CD4-positive, alpha-beta T cell treated with Interleukin-4 for 4 hours (primary cell): ENCODE data around the gene CLEC2L.

Source experiments
- DNase-seq: peaks from one replicate; pipeline ENCODE4 v3.0.0-alpha.2; 2020

Gene CLEC2L

GRCh38 chr7:139523199-139523941, at the start of gene CLEC2L:
Gene CLEC2L (plus strand): TSS chr7:139523685. CDS start chr7:139523928, 243 bp downstream.
- DNase-seq = no peak

GRCh38 chr7:139476139-139476538, 47.3 kb upstream of the CLEC2L start:
- no peak for DNase-seq

DNA sequence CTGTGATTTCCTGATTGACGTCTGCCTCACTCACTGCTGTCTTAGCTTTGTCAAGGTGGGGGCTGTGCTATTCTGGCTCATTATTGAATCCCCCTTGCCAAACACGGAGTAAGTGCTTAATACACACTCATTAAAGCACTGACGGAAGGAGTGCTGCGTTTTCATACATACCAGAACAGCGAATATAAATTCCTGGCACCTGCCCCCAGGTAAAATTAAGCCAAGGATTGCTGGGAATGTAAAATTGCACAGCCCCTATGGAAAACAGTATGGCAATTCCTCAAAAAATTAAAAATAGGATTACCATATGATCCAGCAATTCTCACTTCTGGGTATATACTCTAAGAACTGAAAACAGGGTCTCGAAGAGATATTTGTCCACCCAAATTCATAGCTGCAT, 46.6 kb upstream of the CLEC2L start:
- no peak for DNase-seq

DNA sequence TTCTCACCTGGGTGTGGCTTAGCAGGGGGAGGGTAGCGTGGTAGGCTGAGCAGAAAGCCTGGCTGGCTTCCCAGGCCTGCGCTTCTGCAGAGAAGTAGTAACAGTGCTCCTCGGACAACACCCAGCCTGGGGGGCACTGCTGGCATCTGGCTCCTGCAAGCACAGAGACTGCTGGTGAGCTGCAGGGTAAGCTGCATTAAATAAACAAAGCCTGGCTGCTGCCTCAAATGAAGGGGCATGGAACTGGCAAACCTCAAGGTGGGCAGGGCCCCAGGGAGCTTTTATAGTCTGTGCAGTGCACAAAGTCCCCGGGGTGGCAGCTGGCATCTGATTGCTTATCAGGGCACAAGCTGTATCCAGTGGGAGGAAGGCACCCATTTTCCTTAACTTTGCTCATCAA, 43.9 kb upstream of the CLEC2L start:
- no peak for DNase-seq

DNA sequence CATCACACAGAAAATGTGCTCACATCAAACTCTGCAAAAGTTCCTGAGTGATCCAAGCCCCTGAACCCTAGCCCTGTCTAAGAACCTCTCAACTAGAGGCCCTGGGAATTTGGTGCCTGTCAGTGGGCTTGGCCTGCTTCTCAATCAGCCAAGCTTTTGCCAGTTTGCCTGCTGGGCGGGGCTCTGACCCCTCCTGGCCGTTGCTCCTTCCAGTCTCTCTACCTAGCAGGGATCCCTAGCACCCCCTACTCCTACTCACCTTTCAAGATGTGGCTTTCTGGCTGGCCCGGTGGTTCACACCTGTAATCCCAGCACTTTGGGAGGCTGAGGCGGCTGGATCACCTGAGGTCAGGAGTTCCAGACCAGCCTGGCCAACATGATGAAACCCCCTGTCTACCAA, 42.1 kb upstream of the CLEC2L start:
- no peak for DNase-seq

DNA sequence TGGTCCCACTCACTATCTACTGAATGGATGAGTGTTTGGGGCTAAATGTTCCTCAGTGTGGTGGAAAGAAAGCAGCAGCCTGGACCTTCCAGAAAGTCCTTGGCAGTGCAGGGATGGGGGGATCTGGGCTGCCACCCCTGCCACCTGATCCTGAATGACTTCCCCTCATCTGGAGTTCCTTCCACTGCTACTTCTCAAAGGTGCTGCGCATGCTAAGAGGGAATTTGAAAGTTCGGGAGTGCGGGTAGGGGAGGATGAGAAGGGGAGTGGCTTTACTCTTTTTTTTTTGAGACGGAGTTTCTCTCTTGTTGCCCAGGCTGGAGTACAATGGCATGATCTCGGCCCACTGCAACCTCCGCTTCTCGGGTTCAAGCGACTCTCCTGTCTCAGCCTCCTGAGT, 41.4 kb upstream of the CLEC2L start:
- DNase-seq = no peak

DNA sequence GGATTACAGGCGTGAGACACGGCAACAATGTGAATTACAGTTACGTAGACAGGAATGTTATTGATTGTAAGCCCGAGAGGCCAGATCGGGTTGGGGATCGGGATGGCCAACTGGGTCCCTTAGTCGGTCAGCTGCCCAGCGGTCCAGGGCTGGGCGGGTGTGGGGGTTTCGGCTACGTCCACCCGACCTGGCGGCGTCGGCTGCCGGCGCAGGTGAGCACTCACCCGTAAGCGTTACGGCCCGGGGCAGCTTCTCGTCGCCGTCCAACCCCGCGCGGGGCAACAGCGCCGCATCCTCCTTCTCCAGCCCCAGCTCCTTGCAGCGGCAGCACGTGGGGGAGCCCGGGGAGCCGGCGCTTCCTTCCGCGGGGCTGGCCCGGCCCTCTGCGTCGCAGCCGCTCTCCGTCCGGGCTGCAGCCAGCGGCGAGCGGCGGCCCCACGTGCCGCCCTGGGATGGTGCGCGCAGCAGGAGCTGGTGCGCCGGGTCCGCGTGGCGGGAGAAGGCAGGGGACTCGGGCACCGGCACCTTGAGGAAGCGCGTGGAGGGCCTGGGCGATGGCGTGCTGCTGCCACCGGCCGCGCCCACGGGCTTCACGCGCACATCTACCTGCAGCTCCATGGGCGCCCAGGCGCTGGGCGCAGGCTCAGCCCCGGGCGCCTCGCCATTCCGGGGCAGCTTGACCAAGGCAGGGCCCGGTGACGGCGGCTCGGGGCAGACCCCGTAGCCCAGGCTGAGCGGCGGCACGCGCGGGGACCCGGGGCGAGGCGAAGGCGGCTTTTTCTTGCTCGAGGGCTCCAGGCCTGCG, 40.6 kb upstream of the CLEC2L start:
- DNase-seq = no peak

DNA sequence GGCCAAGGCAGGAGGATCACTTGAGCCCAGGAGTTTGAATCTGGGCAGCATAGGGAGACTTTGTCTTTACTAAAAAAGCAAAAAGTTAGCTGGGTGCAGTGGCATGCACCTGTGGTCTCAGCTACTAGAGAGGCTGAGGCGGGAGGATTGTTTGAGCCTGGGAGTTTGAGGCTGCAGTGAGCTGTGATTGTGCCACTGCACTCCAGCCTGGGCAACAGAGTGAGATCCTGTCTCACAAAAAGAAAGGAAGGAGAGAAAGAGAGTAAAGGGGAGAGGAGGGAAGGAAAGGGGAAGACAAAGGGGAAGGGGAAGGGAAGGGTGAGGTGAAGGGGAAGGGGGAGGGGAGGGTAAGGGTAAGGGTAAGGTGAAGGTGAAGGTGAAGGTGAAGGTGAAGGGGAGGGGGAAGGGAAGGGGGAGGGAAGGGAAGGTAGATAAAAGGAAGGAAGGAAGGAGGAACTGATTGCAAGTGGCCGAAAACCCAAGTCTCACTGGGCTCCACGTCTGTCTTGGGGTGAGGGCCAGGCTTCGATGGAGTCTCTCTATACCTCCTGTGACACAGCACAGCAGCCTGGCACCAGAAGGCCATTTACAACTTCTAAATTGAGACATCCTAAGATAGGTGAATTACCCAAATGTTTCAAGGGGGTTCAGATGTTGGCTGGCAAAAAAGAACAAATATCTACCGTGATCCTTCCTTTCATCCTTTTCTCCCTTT, 36.0 kb upstream of the CLEC2L start:
- DNase-seq = no peak

DNA sequence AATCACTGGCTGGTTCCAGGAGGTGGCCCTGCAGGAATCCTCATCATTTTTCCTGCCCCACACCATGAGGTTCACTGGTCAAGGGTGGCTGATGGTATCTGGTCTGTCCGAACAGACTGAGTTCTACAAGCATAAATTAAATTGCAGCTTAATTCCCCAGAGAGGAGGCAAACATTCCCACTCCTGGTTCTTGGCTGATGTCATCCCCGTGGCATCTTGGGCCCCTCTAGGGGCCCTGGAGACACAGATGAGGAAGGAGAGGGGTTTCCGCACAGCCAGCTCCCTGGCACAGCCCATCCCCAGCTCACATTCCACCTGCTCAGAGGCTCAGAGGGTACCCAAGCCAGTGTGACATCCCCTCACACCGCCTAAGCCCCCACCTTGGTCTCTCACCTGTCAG, 34.7 kb upstream of the CLEC2L start:
- no peak for DNase-seq

- DNase-seq = no peak
Measured at GRCh38 chr7:139490130-139490529, 33.4 kb upstream of the CLEC2L start.

GRCh38 chr7:139492293-139492692, 31.2 kb upstream of the CLEC2L start:
- no peak for DNase-seq

GRCh38 chr7:139494835-139495579, 28.5 kb upstream of the CLEC2L start:
- no peak for DNase-seq

GRCh38 chr7:139495580-139496125, 27.8 kb upstream of the CLEC2L start:
- DNase-seq = no peak

GRCh38 chr7:139496528-139496927, 27.0 kb upstream of the CLEC2L start:
- DNase-seq = no peak

GRCh38 chr7:139500770-139501138, 22.7 kb upstream of the CLEC2L start:
- no peak for DNase-seq

DNA sequence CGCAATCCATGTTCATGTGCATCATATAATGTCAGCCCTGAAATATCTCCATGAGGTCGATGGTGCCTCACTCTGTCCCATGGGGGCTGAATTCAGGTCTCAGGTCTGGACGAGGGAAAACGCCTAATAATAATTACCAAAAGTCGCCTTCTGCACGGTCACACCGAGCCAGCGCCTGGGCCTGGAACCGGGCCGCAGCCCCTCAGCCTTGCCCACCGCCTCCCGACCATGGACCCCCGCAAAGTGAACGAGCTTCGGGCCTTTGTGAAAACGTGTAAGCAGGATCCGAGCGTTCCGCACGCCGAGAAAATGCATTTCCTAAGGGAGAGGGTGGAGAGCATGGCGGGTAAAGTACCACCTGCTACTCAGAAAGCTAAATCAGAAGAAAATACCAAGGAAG, 21.3 kb upstream of the CLEC2L start:
- no peak for DNase-seq

GRCh38 chr7:139505563-139505962, 17.9 kb upstream of the CLEC2L start:
- no peak for DNase-seq

DNA sequence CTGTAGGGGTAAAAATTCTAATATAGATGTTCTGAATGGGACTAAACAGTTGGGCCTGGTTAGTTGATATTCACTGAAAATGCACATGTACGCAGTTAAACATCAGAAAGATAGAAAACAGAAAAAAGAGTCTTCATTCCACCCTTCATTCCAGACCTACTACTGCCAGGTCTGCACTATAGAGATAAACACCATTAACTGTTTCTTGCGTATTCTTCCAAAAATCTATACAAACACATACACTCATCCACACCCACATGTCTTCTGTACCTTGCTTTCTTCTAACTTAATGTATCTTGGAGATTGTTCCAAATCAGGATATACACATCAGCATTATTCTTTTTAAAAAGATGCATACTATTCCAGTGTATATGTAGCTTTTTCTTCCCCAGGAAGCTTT, 13.9 kb upstream of the CLEC2L start:
- no peak for DNase-seq

DNA sequence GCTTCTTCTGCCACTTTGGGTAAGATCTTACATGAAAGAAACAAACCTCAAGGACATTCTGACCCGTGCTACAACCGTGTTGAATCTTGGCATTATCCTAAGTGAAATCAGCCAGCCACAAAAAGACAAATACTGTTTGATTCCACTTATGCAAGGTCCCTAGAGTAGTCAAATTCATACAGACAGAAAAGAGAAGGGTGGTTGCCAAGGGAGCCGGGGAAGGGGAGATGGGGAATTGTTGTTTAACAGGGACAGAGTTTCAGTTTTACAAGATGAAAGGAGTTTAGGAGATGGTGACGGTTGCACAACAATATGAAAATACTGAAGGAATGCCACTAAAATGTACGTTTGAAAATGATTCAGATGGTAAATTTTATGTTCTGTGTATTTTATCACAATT, 12.2 kb upstream of the CLEC2L start:
- no peak for DNase-seq

- no peak for DNase-seq
Measured at GRCh38 chr7:139515266-139515665, 8.2 kb upstream of the CLEC2L start.

DNA sequence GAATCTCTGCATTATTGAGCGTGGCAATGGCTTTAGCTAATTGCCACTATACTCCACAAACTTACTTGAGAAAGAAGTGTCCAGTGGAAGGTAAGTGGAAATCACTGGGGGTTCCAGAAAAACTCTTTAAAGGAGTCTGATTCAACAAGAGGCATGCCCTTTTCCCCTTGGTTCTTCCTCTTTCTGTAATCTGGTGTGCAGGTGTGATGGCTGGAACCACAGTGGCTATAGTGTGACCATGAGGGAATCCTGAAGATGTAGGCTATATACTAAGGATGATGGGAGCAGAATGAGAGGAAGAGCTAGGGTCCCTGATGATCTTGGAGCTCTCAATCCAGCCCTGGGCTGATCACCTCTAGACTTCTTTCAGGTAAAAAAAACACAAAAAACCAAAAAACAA, 2.0 kb upstream of the CLEC2L start:
- DNase-seq = no peak

- no peak for DNase-seq
Measured at GRCh38 chr7:139522830-139523198, 671 bp upstream of the CLEC2L start.
